ENCODE data around the gene STARD10. TPM values are rescaled to one million over a fixed set of nuclear protein-coding genes. Genes with fewer than 3 reads are reported as not detected.
A peak's percentile ranks its signal among the peaks of the same experiment; 100 is the strongest.

Gene STARD10
- total and polyA plus RNA-seq, 4 donors = 70.5 to 328 (median 232) TPM

DNA sequence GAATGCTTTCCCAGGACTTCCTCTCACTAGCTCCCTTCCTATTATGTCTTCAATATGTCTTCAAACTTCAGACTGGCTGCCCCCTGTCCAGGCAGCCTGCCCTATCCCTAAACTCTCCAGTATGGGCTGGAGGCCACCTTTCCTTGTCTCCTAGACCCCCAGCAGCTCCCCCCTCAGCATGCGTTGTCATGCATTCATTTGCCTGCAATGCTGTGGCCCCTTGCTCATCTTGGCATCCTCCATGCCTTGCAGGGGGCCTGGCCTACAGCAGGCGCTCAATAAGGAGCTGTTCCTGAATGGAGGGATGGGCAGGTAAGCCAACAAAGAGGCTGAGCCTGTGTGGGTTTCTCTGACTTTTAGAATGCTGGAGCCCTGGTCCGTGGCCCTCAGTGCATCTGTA is 25.3 kb downstream of the STARD10 start:
- H3K4me1 ChIP-seq (ENCODE audit: control insufficient read depth in 4 of 4, insufficient read depth in 4 of 4, low read length in 3 of 4) = peaks cover 17 to 84% (median 66%) of the 10 kb centered on the region in 4 donors
- no peaks in the 10 kb centered on the region for H3K27me3 ChIP-seq (ENCODE audit: control insufficient read depth in 4 of 4, insufficient read depth in 4 of 4, low read length in 3 of 4)
- no peak overlapping the region for H3K4me3 ChIP-seq (ENCODE audit: low read depth in 1 of 3, low read length in 3 of 3)
- H3K27ac ChIP-seq (ENCODE audit: low read depth in 1 of 2, low read length in 2 of 2) = no peak overlapping the region
- 98% methylated on average over 3 of the region's 3 CpGs for WGBS
- TF ChIP-seq SP1 (IDR thresholded peaks at IDR 0.05) (no peak), TAF1 (conservative IDR thresholded peaks at IDR 0.05) (no peak), RXRA (IDR thresholded peaks at IDR 0.05) (no peak), MAX (IDR thresholded peaks at IDR 0.05) (no peak), YY1 (IDR thresholded peaks at IDR 0.05) (no peak), EGR1 (IDR thresholded peaks at IDR 0.05; ENCODE audit: low read depth in 2 of 2) (no peak), HNF4G (IDR thresholded peaks at IDR 0.05) (no peak), FOXA2 (IDR thresholded peaks at IDR 0.05) (no peak), NR2F2 (IDR thresholded peaks at IDR 0.05) (no peak), JUND (IDR thresholded peaks at IDR 0.05) (no peak)
- TF ChIP-seq, protein P1, sequence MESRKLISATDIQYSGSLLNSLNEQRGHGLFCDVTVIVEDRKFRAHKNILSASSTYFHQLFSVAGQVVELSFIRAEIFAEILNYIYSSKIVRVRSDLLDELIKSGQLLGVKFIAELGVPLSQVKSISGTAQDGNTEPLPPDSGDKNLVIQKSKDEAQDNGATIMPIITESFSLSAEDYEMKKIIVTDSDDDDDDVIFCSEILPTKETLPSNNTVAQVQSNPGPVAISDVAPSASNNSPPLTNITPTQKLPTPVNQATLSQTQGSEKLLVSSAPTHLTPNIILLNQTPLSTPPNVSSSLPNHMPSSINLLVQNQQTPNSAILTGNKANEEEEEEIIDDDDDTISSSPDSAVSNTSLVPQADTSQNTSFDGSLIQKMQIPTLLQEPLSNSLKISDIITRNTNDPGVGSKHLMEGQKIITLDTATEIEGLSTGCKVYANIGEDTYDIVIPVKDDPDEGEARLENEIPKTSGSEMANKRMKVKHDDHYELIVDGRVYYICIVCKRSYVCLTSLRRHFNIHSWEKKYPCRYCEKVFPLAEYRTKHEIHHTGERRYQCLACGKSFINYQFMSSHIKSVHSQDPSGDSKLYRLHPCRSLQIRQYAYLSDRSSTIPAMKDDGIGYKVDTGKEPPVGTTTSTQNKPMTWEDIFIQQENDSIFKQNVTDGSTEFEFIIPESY (IDR thresholded peaks at IDR 0.05) = no peak
- TF ChIP-seq, protein P2, sequence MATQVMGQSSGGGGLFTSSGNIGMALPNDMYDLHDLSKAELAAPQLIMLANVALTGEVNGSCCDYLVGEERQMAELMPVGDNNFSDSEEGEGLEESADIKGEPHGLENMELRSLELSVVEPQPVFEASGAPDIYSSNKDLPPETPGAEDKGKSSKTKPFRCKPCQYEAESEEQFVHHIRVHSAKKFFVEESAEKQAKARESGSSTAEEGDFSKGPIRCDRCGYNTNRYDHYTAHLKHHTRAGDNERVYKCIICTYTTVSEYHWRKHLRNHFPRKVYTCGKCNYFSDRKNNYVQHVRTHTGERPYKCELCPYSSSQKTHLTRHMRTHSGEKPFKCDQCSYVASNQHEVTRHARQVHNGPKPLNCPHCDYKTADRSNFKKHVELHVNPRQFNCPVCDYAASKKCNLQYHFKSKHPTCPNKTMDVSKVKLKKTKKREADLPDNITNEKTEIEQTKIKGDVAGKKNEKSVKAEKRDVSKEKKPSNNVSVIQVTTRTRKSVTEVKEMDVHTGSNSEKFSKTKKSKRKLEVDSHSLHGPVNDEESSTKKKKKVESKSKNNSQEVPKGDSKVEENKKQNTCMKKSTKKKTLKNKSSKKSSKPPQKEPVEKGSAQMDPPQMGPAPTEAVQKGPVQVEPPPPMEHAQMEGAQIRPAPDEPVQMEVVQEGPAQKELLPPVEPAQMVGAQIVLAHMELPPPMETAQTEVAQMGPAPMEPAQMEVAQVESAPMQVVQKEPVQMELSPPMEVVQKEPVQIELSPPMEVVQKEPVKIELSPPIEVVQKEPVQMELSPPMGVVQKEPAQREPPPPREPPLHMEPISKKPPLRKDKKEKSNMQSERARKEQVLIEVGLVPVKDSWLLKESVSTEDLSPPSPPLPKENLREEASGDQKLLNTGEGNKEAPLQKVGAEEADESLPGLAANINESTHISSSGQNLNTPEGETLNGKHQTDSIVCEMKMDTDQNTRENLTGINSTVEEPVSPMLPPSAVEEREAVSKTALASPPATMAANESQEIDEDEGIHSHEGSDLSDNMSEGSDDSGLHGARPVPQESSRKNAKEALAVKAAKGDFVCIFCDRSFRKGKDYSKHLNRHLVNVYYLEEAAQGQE (IDR thresholded peaks at IDR 0.05) = no peak
- TF ChIP-seq, protein P3, sequence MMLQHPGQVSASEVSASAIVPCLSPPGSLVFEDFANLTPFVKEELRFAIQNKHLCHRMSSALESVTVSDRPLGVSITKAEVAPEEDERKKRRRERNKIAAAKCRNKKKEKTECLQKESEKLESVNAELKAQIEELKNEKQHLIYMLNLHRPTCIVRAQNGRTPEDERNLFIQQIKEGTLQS (IDR thresholded peaks at IDR 0.05) = no peak
- DNase-seq (ENCODE audit: low spot score) = no peak
- no peak overlapping the region for H3K9ac ChIP-seq (ENCODE audit: low read depth in 1 of 2, low read length in 2 of 2)
- H3K9me3 ChIP-seq (ENCODE audit: control insufficient read depth in 4 of 4, low read length in 3 of 4) = no peaks in the 10 kb centered on the region
- H3K36me3 ChIP-seq (ENCODE audit: control insufficient read depth in 4 of 4, insufficient read depth in 3 of 4, low read depth in 1 of 4, low read length in 3 of 4) = peaks cover 0 to 4% (median 0%) of the 10 kb centered on the region in 4 donors

- Histone ChIP-seq H3K4me1 (ENCODE audit: control insufficient read depth in 4 of 4, insufficient read depth in 4 of 4, low read length in 3 of 4) (peaks cover 17 to 80% (median 60%) of the 10 kb centered on the region in 4 donors), H3K27ac (ENCODE audit: low read depth in 1 of 2, low read length in 2 of 2) (peak overlapping the region in 1 of 2 donors; percentile 9), H3K27me3 (ENCODE audit: control insufficient read depth in 4 of 4, insufficient read depth in 4 of 4, low read length in 3 of 4) (no peaks in the 10 kb centered on the region), H3K36me3 (ENCODE audit: control insufficient read depth in 4 of 4, insufficient read depth in 3 of 4, low read depth in 1 of 4, low read length in 3 of 4) (peaks cover 0 to 4% (median 0%) of the 10 kb centered on the region in 4 donors), H3K9ac (ENCODE audit: low read depth in 1 of 2, low read length in 2 of 2) (no peak overlapping the region), H3K4me3 (ENCODE audit: low read depth in 1 of 3, low read length in 3 of 3) (no peak overlapping the region), H3K9me3 (ENCODE audit: control insufficient read depth in 4 of 4, low read length in 3 of 4) (no peaks in the 10 kb centered on the region)
- TF ChIP-seq HNF4A (conservative IDR thresholded peaks at IDR 0.05) = peak; percentile 53 to 64
- TF ChIP-seq, protein P1 (IDR thresholded peaks at IDR 0.05) = no peak
- TF ChIP-seq, protein P4, sequence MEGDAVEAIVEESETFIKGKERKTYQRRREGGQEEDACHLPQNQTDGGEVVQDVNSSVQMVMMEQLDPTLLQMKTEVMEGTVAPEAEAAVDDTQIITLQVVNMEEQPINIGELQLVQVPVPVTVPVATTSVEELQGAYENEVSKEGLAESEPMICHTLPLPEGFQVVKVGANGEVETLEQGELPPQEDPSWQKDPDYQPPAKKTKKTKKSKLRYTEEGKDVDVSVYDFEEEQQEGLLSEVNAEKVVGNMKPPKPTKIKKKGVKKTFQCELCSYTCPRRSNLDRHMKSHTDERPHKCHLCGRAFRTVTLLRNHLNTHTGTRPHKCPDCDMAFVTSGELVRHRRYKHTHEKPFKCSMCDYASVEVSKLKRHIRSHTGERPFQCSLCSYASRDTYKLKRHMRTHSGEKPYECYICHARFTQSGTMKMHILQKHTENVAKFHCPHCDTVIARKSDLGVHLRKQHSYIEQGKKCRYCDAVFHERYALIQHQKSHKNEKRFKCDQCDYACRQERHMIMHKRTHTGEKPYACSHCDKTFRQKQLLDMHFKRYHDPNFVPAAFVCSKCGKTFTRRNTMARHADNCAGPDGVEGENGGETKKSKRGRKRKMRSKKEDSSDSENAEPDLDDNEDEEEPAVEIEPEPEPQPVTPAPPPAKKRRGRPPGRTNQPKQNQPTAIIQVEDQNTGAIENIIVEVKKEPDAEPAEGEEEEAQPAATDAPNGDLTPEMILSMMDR (IDR thresholded peaks at IDR 0.05; ENCODE audit: low read depth, low read length, missing input control) = no peak
- TF ChIP-seq RXRA (IDR thresholded peaks at IDR 0.05) = peak in 1 of 2 donors; percentile 46
- DNase-seq (ENCODE audit: low spot score) = no peak
- WGBS = 86% methylated on average over 4 of the region's 4 CpGs
These were observed 26.4 kb downstream of the STARD10 start for GRCh38 chr11:72767203-72768062.
